ENCODE data around the gene SMAD5.

- TF ChIP-seq POLR2AphosphoS5 (IDR thresholded peaks at IDR 0.05): no peak
- TF ChIP-seq POLR2A (IDR thresholded peaks at IDR 0.05): no peak
- no peak for TF ChIP-seq CTCF (IDR thresholded peaks at IDR 0.05)
Observed at GRCh38 chr5:136194576-136194975, 61.9 kb downstream of the SMAD5 start.
